ENCODE data around the gene ALG12.

The ALG12 gene

GRCh38 chr22:49944399-49944891 is 26.2 kb upstream of the ALG12 start:
- TF ChIP-seq USF1 (IDR thresholded peaks at IDR 0.05) (no peak), MAX (IDR thresholded peaks at IDR 0.05) (no peak), NFIC (IDR thresholded peaks at IDR 0.05) (no peak), TEAD4 (IDR thresholded peaks at IDR 0.05) (no peak), REST (IDR thresholded peaks at IDR 0.05; ENCODE audit: low read depth) (no peak)

- no peak for TF ChIP-seq TCF12 (IDR thresholded peaks at IDR 0.05; ENCODE audit: low read depth)
- no peak for TF ChIP-seq USF1 (IDR thresholded peaks at IDR 0.05)
- no peak for TF ChIP-seq NFIC (IDR thresholded peaks at IDR 0.05)
- no peak for TF ChIP-seq EGR1 (IDR thresholded peaks at IDR 0.05)
- no peak for TF ChIP-seq RAD21 (IDR thresholded peaks at IDR 0.05; ENCODE audit: low read depth)
- TF ChIP-seq CEBPB (IDR thresholded peaks at IDR 0.05) = no peak
- TF ChIP-seq TEAD4 (IDR thresholded peaks at IDR 0.05) = no peak
- TF ChIP-seq ZBTB7A (IDR thresholded peaks at IDR 0.05; ENCODE audit: low read depth) = no peak
- TF ChIP-seq TAF1 (IDR thresholded peaks at IDR 0.05; ENCODE audit: low read depth) = no peak
- TF ChIP-seq REST (IDR thresholded peaks at IDR 0.05; ENCODE audit: low read depth) = no peak
- TF ChIP-seq CREB1 (IDR thresholded peaks at IDR 0.05; ENCODE audit: low read depth) = no peak
- TF ChIP-seq FOXM1 (IDR thresholded peaks at IDR 0.05; ENCODE audit: borderline replicate concordance, low read depth) = no peak
- no peak for TF ChIP-seq EP300 (IDR thresholded peaks at IDR 0.05; ENCODE audit: borderline replicate concordance)
- TF ChIP-seq YY1 (IDR thresholded peaks at IDR 0.05; ENCODE audit: low read depth) = no peak
- no peak for TF ChIP-seq MAX (IDR thresholded peaks at IDR 0.05)
Measured at GRCh38 chr22:49943771-49944398, 25.6 kb upstream of the ALG12 start.

GRCh38 chr22:49943405-49943765 is 25.1 kb upstream of the ALG12 start:
- TF ChIP-seq CREB1 (IDR thresholded peaks at IDR 0.05; ENCODE audit: low read depth) (no peak), FOXM1 (IDR thresholded peaks at IDR 0.05; ENCODE audit: borderline replicate concordance, low read depth) (no peak), ZBTB7A (IDR thresholded peaks at IDR 0.05; ENCODE audit: low read depth) (no peak), EP300 (IDR thresholded peaks at IDR 0.05; ENCODE audit: borderline replicate concordance) (no peak), YY1 (IDR thresholded peaks at IDR 0.05; ENCODE audit: low read depth) (no peak), NFIC (IDR thresholded peaks at IDR 0.05) (no peak), MAX (IDR thresholded peaks at IDR 0.05) (no peak), USF1 (IDR thresholded peaks at IDR 0.05) (no peak), TAF1 (IDR thresholded peaks at IDR 0.05; ENCODE audit: low read depth) (no peak)

GRCh38 chr22:49942565-49943404 is 24.5 kb upstream of the ALG12 start:
- TF ChIP-seq MAX (IDR thresholded peaks at IDR 0.05) = no peak
- TF ChIP-seq EP300 (IDR thresholded peaks at IDR 0.05; ENCODE audit: borderline replicate concordance) = no peak
- TF ChIP-seq REST (IDR thresholded peaks at IDR 0.05; ENCODE audit: low read depth) = no peak
- TF ChIP-seq FOXM1 (IDR thresholded peaks at IDR 0.05; ENCODE audit: borderline replicate concordance, low read depth) = no peak
- no peak for TF ChIP-seq CEBPB (IDR thresholded peaks at IDR 0.05)
- TF ChIP-seq TEAD4 (IDR thresholded peaks at IDR 0.05) = no peak

Measured in Ishikawa (cell line).